Endodermal cell (in vitro differentiated cells): ENCODE measurements around the gene GNA12. TPM values are rescaled to one million over a fixed set of nuclear protein-coding genes. Genes with fewer than 3 reads are reported as not detected.

Experiments used
- DNase-seq: peaks from one replicate; pipeline ENCODE4 v3.0.0-alpha.2; 2017
- H3K27ac ChIP-seq: 2 replicates; pipeline ENCODE4 v1.5.1; 2013; ENCODE audit warnings: mild to moderate bottlenecking, low read depth, low read length, moderate library complexity
- H3K27me3 ChIP-seq: 2 replicates; pipeline ENCODE4 v1.6.1; 2013; ENCODE audit warnings: mild to moderate bottlenecking, low read length, moderate library complexity; ENCODE audit not compliant: insufficient read depth, control insufficient read depth, poor library complexity, severe bottlenecking
- H3K36me3 ChIP-seq: 2 replicates; pipeline ENCODE4 v1.7.0; 2013; ENCODE audit warnings: mild to moderate bottlenecking, low read length, moderate library complexity; ENCODE audit not compliant: control insufficient read depth, insufficient read depth
- H3K4me1 ChIP-seq: one replicate; pipeline ENCODE4 v1.7.0; 2013; ENCODE audit warnings: low read length; ENCODE audit not compliant: control insufficient read depth, insufficient read depth
- H3K4me3 ChIP-seq: 2 replicates; pipeline ENCODE4 v1.5.1; 2013; ENCODE audit warnings: mild to moderate bottlenecking, low read length, moderate library complexity
- H3K9ac ChIP-seq: 2 replicates; pipeline ENCODE4 v1.6.1; 2013; ENCODE audit warnings: mild to moderate bottlenecking, low read length, moderate library complexity; ENCODE audit not compliant: poor library complexity, severe bottlenecking; ENCODE audit errors: extremely low read depth
- H3K9me3 ChIP-seq: 2 replicates; pipeline ENCODE4 v1.6.1; 2013; ENCODE audit warnings: mild to moderate bottlenecking, low read length, moderate library complexity; ENCODE audit not compliant: control insufficient read depth
- H3K27ac Mint-ChIP-seq: 2 replicates; pipeline ENCODE4 v1.8.0; 2020; ENCODE audit warnings: mixed read lengths
- H3K27me3 Mint-ChIP-seq: 2 replicates; pipeline ENCODE4 v1.8.0; 2021; ENCODE audit warnings: mild to moderate bottlenecking, mixed read lengths; ENCODE audit not compliant: insufficient read depth
- H3K36me3 Mint-ChIP-seq: 2 replicates; pipeline ENCODE4 v1.8.0; 2020; ENCODE audit warnings: low read depth, mixed read lengths
- H3K4me1 Mint-ChIP-seq: 2 replicates; pipeline ENCODE4 v1.8.0; 2020; ENCODE audit warnings: mixed read lengths
- H3K4me3 Mint-ChIP-seq: 2 replicates; pipeline ENCODE4 v1.8.0; 2020; ENCODE audit warnings: mild to moderate bottlenecking, moderate library complexity, mixed read lengths
- H3K9me3 Mint-ChIP-seq: 2 replicates; pipeline ENCODE4 v1.8.0; 2020; ENCODE audit warnings: mild to moderate bottlenecking, mixed read lengths
- WGBS, 2 experiments: methylation state at CpG; one replicate each; pipeline versions ENCODE4 v1.1.5 to v1.1.7; 2013; ENCODE audit warnings: missing lambda C conversion rate in 2 of 2, mixed read lengths in 1 of 2; ENCODE audit not compliant: insufficient coverage in 1 of 2, insufficient read length in 1 of 2; 5-methylcytosine and 5-hydroxymethylcytosine counted together
- total RNA-seq, 2 donors: library from RNA; stranded (reverse); fragmentation: NEBNext Ultra II Directional in 1 of 2; extraction: Animal tissue kit (Norgen Biotek cat#: 25700) in 1 of 2; gene quantifications; 2 replicates in 1 of 2; 3 replicates in 1 of 2; pipeline ENCODE4 v1.2.1, GENCODE V29; 2021
- TF ChIP-seq, protein P1 (sequence below): fragments of 200-600 bp; sonication (generic); conservative IDR thresholded peaks from 2 replicates; pipeline ENCODE4 v1.5.0; 2021; ENCODE audit warnings: antibody characterized with exemption, mild to moderate bottlenecking

Gene GNA12
- total RNA-seq, 2 donors from 2014 or later: 55.0 to 64.7 TPM

DNA sequence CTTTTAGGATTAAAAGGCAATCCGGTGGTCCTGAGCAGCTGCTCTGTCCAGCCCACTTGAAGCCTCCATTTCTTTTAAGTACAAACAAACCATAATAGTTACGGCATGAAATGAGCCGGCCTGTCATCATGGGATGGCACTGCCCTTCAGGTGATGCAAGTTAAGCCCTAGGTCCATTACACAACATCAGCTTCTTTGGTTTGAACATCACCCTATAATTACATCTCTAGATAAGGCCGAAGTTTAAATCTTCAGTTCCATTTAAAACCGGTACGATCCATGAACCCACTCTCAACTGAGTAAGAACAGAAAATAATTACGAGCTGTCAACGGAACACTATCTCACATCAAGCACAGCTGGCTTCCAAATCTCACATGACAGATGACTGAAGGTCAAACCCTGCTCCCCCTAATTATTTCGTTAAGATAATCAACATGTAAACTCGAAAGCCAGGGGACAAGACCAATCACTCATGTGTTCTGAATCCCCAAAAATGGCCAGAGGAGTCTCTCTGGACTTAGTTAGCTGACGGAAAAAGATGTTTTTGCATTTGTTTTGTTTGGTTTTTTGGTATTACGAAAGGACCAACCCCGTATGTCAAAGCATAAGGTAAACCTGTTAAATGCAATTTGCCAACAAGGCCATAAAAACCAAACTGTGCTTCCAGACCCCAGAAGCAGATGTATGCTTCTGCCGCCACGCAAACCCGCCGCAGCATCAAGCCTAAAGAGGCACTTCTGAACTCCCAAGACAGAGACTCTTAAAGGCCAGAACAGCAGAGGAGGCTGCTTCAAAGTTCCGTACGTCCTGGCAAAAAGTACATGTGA, 10.8 kb downstream of the GNA12 start:
- 95 to 98% methylated on average over 15 to 19 of the region's 19 CpGs for WGBS, 2 experiments
- no peak for DNase-seq
- no peaks in the 10 kb centered on the region for H3K27me3 Mint-ChIP-seq
- peaks cover 64% of the 10 kb centered on the region for H3K36me3 ChIP-seq
- no peaks in the 10 kb centered on the region for H3K9me3 ChIP-seq
- H3K4me1 ChIP-seq: no peaks in the 10 kb centered on the region
- TF ChIP-seq, protein P1, sequence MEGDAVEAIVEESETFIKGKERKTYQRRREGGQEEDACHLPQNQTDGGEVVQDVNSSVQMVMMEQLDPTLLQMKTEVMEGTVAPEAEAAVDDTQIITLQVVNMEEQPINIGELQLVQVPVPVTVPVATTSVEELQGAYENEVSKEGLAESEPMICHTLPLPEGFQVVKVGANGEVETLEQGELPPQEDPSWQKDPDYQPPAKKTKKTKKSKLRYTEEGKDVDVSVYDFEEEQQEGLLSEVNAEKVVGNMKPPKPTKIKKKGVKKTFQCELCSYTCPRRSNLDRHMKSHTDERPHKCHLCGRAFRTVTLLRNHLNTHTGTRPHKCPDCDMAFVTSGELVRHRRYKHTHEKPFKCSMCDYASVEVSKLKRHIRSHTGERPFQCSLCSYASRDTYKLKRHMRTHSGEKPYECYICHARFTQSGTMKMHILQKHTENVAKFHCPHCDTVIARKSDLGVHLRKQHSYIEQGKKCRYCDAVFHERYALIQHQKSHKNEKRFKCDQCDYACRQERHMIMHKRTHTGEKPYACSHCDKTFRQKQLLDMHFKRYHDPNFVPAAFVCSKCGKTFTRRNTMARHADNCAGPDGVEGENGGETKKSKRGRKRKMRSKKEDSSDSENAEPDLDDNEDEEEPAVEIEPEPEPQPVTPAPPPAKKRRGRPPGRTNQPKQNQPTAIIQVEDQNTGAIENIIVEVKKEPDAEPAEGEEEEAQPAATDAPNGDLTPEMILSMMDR: no peak
- H3K27ac Mint-ChIP-seq: no peak overlapping the region
- no peaks in the 10 kb centered on the region for H3K27me3 ChIP-seq
- H3K4me1 Mint-ChIP-seq: peaks cover 27% of the 10 kb centered on the region
- no peak overlapping the region for H3K9ac ChIP-seq
- no peak overlapping the region for H3K4me3 ChIP-seq
- H3K4me3 Mint-ChIP-seq: no peak overlapping the region
- peaks cover 34% of the 10 kb centered on the region for H3K36me3 Mint-ChIP-seq
- no peak overlapping the region for H3K27ac ChIP-seq
- H3K9me3 Mint-ChIP-seq: no peaks in the 10 kb centered on the region

DNA sequence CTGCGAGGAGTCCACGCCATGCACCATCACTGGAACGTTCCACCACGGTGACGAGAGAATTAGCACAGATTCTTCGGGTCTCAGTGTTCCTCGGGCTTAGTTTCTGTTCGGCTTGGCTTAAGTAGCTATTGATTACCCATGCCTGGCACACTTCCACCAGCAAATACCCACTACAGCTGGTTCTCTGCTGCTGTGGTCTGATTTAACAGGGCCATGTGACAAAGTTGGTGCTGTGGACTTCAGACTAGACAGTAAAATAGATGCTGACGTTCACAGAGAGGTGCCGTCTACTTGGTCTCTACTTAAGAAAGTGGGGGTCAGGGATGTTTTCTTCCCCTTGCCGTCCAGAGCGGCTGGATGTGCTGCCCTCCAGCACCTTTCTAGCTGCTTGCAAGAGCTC, 11.6 kb downstream of the GNA12 start:
- Mint-ChIP-seq H3K4me3 (no peak overlapping the region), H3K27ac (peak overlapping the region; percentile 36), H3K4me1 (peaks cover 25% of the 10 kb centered on the region), H3K9me3 (no peaks in the 10 kb centered on the region), H3K27me3 (no peaks in the 10 kb centered on the region), H3K36me3 (peaks cover 29% of the 10 kb centered on the region)
- Histone ChIP-seq H3K4me3 (no peak overlapping the region), H3K27ac (no peak overlapping the region), H3K36me3 (peaks cover 64% of the 10 kb centered on the region), H3K4me1 (no peaks in the 10 kb centered on the region), H3K9ac (no peak overlapping the region), H3K9me3 (no peaks in the 10 kb centered on the region), H3K27me3 (no peaks in the 10 kb centered on the region)
- TF ChIP-seq, protein P1: no peak
- 97 to 98% methylated on average over 11 to 12 of the region's 12 CpGs for WGBS, 2 experiments
- DNase-seq: no peak

DNA sequence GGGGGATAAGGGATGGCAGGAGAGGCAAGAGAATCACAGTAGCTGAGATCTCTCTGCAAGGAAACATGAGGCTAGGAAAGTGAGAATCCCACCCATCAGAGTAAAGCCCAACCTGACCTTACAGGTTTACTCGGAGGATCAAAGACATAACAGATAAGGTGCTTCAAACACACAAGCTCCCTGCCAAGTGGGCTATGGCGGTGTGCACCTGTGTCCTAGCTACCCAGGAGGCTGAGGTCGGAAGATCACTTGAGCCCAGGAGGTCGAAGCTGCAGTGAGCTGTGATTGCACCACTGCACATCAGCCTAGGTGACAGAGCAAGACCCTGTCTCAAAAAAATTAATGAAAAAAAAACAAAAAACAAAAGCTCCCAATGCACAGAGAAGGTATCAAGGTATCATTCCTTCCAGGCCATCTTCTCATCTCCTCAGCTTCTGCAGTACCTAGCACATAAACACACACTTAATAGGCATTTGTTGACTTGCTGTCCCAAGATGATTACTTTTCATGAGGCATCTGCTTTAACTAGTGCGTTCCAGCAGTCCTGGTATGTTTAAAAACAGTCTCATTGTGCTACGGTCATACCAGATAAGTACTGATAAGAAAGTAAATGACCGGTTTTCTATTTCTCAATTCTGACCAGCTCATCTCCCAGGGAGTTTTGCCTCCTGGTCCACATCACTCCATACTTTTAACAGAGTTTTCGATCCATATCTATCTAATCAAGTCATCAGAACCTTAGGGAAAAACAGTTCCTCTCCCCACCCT, 13.3 kb downstream of the GNA12 start:
- Histone ChIP-seq H3K9ac (no peak overlapping the region), H3K27me3 (no peaks in the 10 kb centered on the region), H3K4me1 (no peaks in the 10 kb centered on the region), H3K27ac (no peak overlapping the region), H3K36me3 (peaks cover 68% of the 10 kb centered on the region), H3K4me3 (no peak overlapping the region), H3K9me3 (no peaks in the 10 kb centered on the region)
- TF ChIP-seq, protein P1: no peak
- DNase-seq: no peak
- Mint-ChIP-seq H3K4me3 (no peak overlapping the region), H3K9me3 (no peaks in the 10 kb centered on the region), H3K4me1 (peaks cover 24% of the 10 kb centered on the region), H3K27me3 (no peaks in the 10 kb centered on the region), H3K27ac (no peak overlapping the region), H3K36me3 (peaks cover 32% of the 10 kb centered on the region)
- WGBS, 2 experiments: 90% methylated on average over 8 of the region's 8 CpGs
